HG03135 (cell line): ENCODE results near the gene RALGPS1.
"Not testable (repeated sequence)": the region's sequence is repeated elsewhere in the genome, so short reads cannot be mapped to it uniquely, and the experiment has no call there.

Experiments
- ATAC-seq: cut with Tn5 transposase; IDR thresholded peaks from one replicate; pipeline ENCODE4 v1.9.1; 2021; ENCODE audit warnings: mild to moderate bottlenecking, moderate library complexity; ENCODE audit not compliant: unreplicated experiment

Gene RALGPS1

GRCh38 chr9:126985870-126986498, 71.4 kb downstream of the RALGPS1 start:
- peak; percentile 59 for ATAC-seq

GRCh38 chr9:126986506-126986951, 71.9 kb downstream of the RALGPS1 start:
- no peak for ATAC-seq

- ATAC-seq, result no peak
These were observed 74.3 kb downstream of the RALGPS1 start for GRCh38 chr9:126988857-126989256.

- no peak for ATAC-seq
These were observed 75.6 kb downstream of the RALGPS1 start for GRCh38 chr9:126989847-126990842.

- ATAC-seq, result no peak
These were observed 76.6 kb downstream of the RALGPS1 start for GRCh38 chr9:126991183-126991582.

- ATAC-seq, result no peak
These were observed 77.8 kb downstream of the RALGPS1 start for GRCh38 chr9:126992427-126992826.

- no peak for ATAC-seq
These were observed 84.9 kb downstream of the RALGPS1 start for GRCh38 chr9:126999315-127000068.

GRCh38 chr9:127004946-127005769, 90.6 kb downstream of the RALGPS1 start:
- ATAC-seq, result peak; percentile 88

GRCh38 chr9:127005770-127006314, 91.3 kb downstream of the RALGPS1 start:
- ATAC-seq, result no peak

- no peak for ATAC-seq
These were observed 93.1 kb downstream of the RALGPS1 start for GRCh38 chr9:127007638-127008037.

- ATAC-seq, result no peak
These were observed 93.5 kb downstream of the RALGPS1 start for GRCh38 chr9:127008076-127008475.

- no peak for ATAC-seq
These were observed 97.2 kb downstream of the RALGPS1 start for GRCh38 chr9:127011772-127012171.

GRCh38 chr9:127012250-127012649, 97.7 kb downstream of the RALGPS1 start:
- ATAC-seq, result no peak

GRCh38 chr9:127013597-127013996, 99.0 kb downstream of the RALGPS1 start:
- ATAC-seq, result no peak

GRCh38 chr9:127014216-127014909, 99.8 kb downstream of the RALGPS1 start:
- ATAC-seq, result no peak

- ATAC-seq, result no peak
These were observed 100.4 kb downstream of the RALGPS1 start for GRCh38 chr9:127014910-127015540.

- ATAC-seq, result no peak
These were observed 101.4 kb downstream of the RALGPS1 start for GRCh38 chr9:127015921-127016512.

- not testable (repeated sequence) for ATAC-seq
These were observed 103.4 kb downstream of the RALGPS1 start for GRCh38 chr9:127017979-127018378.

GRCh38 chr9:127018935-127019334, 104.4 kb downstream of the RALGPS1 start:
- no peak for ATAC-seq
